Esophagus (tissue), 2 donors: ENCODE measurements around the gene LGMN. TPM values are rescaled to one million over a fixed set of nuclear protein-coding genes. Genes with fewer than 3 reads are reported as not detected.

Source experiments
- H3K27ac ChIP-seq, 2 donors: one replicate each; pipeline ENCODE4 v1.5.1; 2013; ENCODE audit warnings: low read depth in 2 of 2, mild to moderate bottlenecking in 2 of 2, inconsistent platforms in 1 of 2, low read length in 1 of 2, moderate library complexity in 1 of 2
- H3K27me3 ChIP-seq, 2 donors: one replicate each; pipeline ENCODE4 v1.6.1; 2013; ENCODE audit warnings: low read length in 2 of 2, control low read depth in 1 of 2, mild to moderate bottlenecking in 1 of 2; ENCODE audit not compliant: insufficient read depth in 2 of 2, control insufficient read depth in 1 of 2
- H3K36me3 ChIP-seq, 2 donors: one replicate each; pipeline ENCODE4 v1.6.1; 2013; ENCODE audit warnings: low read length in 1 of 2; ENCODE audit not compliant: control insufficient read depth in 2 of 2, insufficient read depth in 2 of 2
- H3K4me1 ChIP-seq, 2 donors: one replicate each; pipeline ENCODE4 v1.6.1; 2013; ENCODE audit warnings: low read length in 1 of 2; ENCODE audit not compliant: control insufficient read depth in 2 of 2, insufficient read depth in 2 of 2
- H3K4me3 ChIP-seq, 2 donors: one replicate each; pipeline ENCODE4 v1.5.1; 2013; ENCODE audit warnings: low read length in 2 of 2, mild to moderate bottlenecking in 2 of 2, low read depth in 1 of 2, moderate library complexity in 1 of 2
- H3K9me3 ChIP-seq, 2 donors: one replicate each; pipeline ENCODE4 v1.6.1; 2013; ENCODE audit warnings: mild to moderate bottlenecking in 2 of 2, low read depth in 1 of 2, low read length in 1 of 2, moderate library complexity in 1 of 2; ENCODE audit not compliant: control insufficient read depth in 2 of 2, insufficient read depth in 1 of 2
- WGBS, 2 donors: extraction: QIAGEN DNeasy Blood & Tissue Kit; methylation state at CpG; one replicate each; pipeline ENCODE4 v1.1.7; 2013; 5-methylcytosine and 5-hydroxymethylcytosine counted together
- polyA plus RNA-seq, 2 donors: library from polyadenylated mRNA; stranded (reverse); fragments of 200-250 nt; gene quantifications; one replicate each; pipeline ENCODE4 v1.2.3, GENCODE V29; 2013
- donor health status: healthy with polysubstance abuse.
- donor health status: Bipolar disorder and iron deficiency.

Gene LGMN
- polyA plus RNA-seq: 10 to 100 TPM; 39.0 to 49.9 TPM

DNA sequence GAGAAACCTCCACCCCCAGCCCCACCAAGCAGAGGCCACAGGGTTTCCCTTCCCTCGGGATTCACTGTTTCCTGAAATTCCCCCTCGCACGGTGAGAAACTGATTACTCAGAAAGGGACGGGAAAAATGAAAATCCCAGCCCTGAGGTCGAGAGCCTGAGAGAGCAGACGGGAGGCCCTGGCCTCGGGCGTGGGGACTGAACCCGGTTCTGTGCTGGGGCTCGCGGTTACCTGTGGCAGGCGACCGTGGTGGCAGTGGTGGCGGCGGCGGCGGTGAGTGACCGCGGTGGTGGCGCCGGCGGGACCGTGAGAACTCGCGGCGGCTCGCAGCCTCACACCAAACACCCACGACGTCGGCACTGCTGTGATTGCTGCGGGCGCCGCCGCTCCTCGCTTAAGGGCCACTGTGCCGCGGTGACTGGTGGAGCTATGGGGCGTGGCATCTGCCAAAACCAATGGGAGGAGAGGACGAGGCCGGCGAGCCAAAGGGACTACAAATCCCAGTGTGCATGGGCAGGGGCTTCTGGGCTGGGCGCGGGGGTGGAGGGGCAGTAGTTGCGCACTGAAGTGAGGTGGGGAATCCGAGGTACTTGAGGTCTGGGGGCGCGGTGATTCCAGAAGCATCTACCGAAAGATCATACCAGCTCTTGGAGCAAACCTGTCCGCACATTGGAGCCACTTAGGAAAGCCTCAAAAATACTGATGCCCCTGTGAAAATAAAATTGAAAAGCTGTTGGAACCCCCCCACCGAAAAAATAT lies at the start of gene LGMN:
Gene LGMN (minus strand): TSS at position 369 of the 758 bp plus-strand sequence. CDS start 15,841 bp downstream, outside the sequence.
- Histone ChIP-seq H3K4me1 (peaks cover 0 to 2% of the 10 kb centered on the region in 2 donors), H3K27me3 (no peaks in the 10 kb centered on the region), H3K27ac (peak within 1 kb of the TSS; percentile 50 to 87), H3K9me3 (peaks cover 0 to 3% of the 10 kb centered on the region in 2 donors), H3K36me3 (no peaks in the 10 kb centered on the region), H3K4me3 (peak within 1 kb of the TSS; percentile 62 to 86)
- 2% methylated on average over 50 of the region's 50 CpGs for WGBS, 2 donors

DNA sequence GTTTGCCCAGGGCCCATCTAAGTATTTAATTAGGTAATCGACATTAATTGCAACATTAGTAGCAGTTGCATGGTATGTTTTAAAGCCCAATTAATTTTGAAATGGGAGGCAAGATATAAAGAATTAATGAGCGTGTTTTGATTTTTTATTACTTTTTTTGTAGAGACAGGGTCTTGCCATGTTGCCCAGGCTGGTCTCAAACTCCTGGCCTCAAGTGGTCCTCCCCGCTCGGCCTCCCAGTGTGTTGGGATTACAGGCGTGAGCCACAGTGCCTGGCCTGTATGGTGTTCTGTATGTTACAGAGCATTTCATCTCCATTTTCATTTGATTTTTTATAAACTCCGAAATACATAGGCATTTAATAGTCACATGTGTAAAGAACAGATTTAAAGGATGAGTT lies 46.5 kb upstream of the LGMN start:
- H3K4me1 ChIP-seq: no peaks in the 10 kb centered on the region
- H3K27me3 ChIP-seq: no peaks in the 10 kb centered on the region
- H3K27ac ChIP-seq: no peak overlapping the region
- peak overlapping the region; percentile 88 to 94 for H3K4me3 ChIP-seq
- peaks cover 0 to 2% of the 10 kb centered on the region in 2 donors for H3K9me3 ChIP-seq
- peaks cover 3 to 4% of the 10 kb centered on the region in 2 donors for H3K36me3 ChIP-seq
- WGBS, 2 donors: 56 to 57% methylated on average over 6 of the region's 6 CpGs

DNA sequence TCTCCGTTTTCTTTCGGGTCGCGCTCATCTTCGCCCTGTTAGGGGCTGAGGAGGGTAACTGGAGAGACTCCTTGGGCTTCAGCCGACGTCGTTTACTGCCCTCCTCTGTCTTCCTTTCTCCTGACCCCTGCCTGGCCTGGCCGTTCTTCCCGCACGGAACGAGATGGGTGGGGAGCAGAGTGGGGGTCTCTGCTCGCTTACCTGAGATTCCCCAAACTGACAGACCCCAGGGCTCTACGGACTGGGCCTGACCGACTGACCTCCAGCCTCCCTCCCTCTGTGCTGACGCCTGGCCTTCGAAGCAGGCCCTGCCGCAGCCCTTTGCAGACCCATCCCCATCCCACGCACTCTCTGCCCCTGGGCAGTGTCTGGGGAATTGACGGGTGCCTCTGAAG lies 46.1 kb upstream of the LGMN start:
- H3K4me3 ChIP-seq: peak overlapping the region; percentile 88 to 94
- no peaks in the 10 kb centered on the region for H3K27me3 ChIP-seq
- no peaks in the 10 kb centered on the region for H3K4me1 ChIP-seq
- H3K27ac ChIP-seq: peak overlapping the region; percentile 86 to 93
- H3K36me3 ChIP-seq: peaks cover 3 to 4% of the 10 kb centered on the region in 2 donors
- 0% methylated on average over 20 of the region's 20 CpGs for WGBS, 2 donors
- peaks cover 0 to 2% of the 10 kb centered on the region in 2 donors for H3K9me3 ChIP-seq

DNA sequence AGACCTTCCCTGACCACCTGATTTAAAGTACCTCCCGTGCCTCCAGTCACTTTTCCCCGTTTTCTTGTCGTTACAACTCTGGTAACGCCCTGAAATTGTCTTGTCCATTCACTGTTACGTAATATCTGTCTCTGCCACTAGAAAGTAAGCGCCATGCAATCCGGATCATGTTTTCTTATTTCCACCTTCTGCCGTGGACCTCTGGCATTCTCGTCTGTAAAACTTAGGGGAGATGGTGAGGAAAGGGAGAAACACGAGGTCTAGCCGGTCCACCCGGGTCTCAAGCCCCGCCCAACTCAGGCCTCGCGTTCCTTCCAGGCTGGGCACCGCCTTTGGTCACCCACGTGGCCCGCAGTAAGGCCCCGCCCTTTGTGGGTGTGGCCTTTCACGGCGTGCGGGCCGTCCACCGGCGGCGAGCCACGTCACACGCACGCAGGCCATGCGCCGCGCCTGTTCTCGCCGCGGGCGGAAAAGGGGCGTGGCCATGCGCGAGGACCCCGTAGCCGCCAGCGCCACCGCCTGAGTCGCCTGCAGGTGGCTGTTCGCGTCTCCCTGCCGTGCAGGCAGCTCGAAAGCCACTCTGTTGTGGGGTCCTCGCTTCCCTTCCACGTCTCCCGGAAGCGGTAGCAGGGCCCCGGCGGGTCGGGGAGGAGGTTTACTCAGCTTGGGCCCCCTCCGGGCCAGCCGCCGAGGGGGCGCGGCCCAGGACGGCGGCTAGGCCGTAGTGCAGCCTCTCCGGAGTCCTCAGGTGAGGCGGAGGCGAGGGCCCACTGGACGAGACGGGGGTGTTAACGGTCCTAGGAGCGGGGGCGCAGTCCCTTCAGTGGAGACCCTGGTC lies 45.5 kb upstream of the LGMN start, which contains the start of gene GOLGA5:
Gene GOLGA5 (plus strand): TSS at position 597 of the 838 bp plus-strand sequence. CDS start 3,133 bp downstream, outside the sequence.
- Histone ChIP-seq H3K9me3 (peaks cover 0 to 2% of the 10 kb centered on the region in 2 donors), H3K27ac (peak within 1 kb of the TSS; percentile 86 to 93), H3K4me3 (peak within 1 kb of the TSS; percentile 88 to 94), H3K27me3 (no peaks in the 10 kb centered on the region), H3K4me1 (no peaks in the 10 kb centered on the region), H3K36me3 (peaks cover 3 to 4% of the 10 kb centered on the region in 2 donors)
- WGBS, 2 donors: 1% methylated on average over 61 to 71 of the region's 71 CpGs

DNA sequence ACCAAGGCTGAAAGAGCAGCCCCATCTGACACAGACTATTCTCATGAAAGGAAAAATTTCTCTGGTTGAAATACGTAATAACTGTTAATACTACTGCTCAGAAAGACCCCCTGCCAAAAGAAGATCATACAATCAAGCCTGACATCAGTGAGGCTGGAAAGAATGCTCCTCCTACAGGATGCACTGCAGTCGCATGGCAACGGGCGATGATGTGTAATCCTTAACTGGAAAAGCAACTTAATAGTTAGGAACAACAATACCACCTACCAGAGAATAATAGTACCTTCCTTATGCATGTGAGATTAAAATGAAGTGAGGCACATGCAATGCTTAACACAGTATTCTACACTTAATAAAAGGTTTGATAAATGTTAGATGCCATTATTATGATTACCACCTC lies 44.5 kb upstream of the LGMN start:
- Histone ChIP-seq H3K27ac (no peak overlapping the region), H3K27me3 (no peaks in the 10 kb centered on the region)
- WGBS, 2 donors: 61 to 65% methylated on average over 4 of the region's 4 CpGs

DNA sequence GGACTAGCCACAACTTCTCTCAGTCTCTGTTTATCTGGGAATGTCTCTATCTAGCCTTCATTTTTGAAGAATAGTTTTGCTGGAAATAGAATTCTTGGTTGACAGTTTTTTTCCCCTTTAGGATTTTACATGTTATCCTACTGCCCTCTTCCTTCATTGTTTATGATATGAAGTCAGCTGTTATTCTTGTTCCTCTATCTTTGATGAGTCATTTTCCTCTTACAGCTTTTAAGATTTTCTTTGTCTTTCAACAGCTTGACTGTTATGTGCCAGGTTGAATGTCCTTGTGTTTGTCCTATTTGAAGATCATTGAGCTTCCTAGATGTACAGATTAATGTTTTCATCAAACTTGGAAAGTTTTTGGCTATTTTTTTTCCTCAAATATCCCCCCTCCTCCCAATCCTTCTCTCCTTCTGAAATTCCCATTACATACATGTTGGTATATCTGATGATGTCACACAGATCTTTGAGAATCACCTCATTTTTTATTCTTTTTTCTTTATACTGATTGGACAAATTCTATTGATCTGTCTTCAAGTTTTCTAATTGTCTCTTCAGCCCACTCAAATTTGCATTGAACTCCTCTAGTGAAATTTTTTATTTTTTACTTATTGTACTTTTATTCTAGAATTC lies 41.1 kb upstream of the LGMN start:
- no peaks in the 10 kb centered on the region for H3K27me3 ChIP-seq
- H3K36me3 ChIP-seq: no peaks in the 10 kb centered on the region
- peaks cover 0 to 2% of the 10 kb centered on the region in 2 donors for H3K9me3 ChIP-seq
- H3K4me3 ChIP-seq: no peak overlapping the region
- H3K27ac ChIP-seq: no peak overlapping the region
- H3K4me1 ChIP-seq: no peaks in the 10 kb centered on the region

More for the DNA sequence above, 44.5 kb upstream of the LGMN start:
- no peak overlapping the region for H3K4me3 ChIP-seq
- H3K36me3 ChIP-seq: peaks cover 3 to 4% of the 10 kb centered on the region in 2 donors
- no peaks in the 10 kb centered on the region for H3K4me1 ChIP-seq
- H3K9me3 ChIP-seq: peaks cover 0 to 2% of the 10 kb centered on the region in 2 donors

DNA sequence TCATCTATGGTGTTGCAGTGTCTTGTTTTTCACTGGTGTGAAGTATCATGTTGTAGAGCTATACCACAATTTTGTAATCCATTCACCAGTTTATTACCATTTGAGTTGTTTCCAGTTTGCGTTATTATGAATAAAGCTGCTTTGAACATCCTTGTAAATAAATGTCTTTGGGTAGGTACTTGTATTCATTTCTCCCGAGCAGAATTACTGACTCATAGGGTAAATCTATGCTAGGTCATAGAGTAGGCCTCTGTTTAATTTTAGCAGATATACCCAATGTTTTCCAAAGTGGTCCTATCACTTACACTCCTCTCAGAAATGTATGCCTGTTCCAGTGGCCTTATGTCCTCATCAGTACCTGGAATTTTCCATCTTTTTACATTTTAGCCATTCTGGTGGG lies 39.1 kb upstream of the LGMN start:
- WGBS, 2 donors: 89% methylated on average over 2 of the region's 2 CpGs
- Histone ChIP-seq H3K4me1 (no peaks in the 10 kb centered on the region), H3K4me3 (no peak overlapping the region), H3K36me3 (no peaks in the 10 kb centered on the region), H3K27ac (no peak overlapping the region), H3K27me3 (no peaks in the 10 kb centered on the region), H3K9me3 (peaks cover 0 to 2% of the 10 kb centered on the region in 2 donors)

DNA sequence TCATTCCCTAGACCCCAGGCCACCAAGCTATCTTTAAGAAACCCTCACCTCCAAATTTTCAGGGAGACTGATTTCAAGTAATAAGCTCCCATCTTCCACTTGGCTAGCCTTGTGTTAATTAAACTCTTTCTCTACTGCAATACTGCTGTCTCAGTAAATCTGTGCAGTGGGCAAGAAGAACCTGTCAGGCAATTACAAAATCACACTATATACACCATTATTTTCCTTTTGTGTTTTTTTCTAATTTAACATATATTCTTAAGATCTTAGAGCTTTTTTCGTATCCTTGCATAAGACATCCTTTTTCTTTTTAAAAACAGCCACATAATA lies 38.0 kb upstream of the LGMN start:
- WGBS, 2 donors: 89 to 95% methylated on average over 1 of the region's 1 CpG

DNA sequence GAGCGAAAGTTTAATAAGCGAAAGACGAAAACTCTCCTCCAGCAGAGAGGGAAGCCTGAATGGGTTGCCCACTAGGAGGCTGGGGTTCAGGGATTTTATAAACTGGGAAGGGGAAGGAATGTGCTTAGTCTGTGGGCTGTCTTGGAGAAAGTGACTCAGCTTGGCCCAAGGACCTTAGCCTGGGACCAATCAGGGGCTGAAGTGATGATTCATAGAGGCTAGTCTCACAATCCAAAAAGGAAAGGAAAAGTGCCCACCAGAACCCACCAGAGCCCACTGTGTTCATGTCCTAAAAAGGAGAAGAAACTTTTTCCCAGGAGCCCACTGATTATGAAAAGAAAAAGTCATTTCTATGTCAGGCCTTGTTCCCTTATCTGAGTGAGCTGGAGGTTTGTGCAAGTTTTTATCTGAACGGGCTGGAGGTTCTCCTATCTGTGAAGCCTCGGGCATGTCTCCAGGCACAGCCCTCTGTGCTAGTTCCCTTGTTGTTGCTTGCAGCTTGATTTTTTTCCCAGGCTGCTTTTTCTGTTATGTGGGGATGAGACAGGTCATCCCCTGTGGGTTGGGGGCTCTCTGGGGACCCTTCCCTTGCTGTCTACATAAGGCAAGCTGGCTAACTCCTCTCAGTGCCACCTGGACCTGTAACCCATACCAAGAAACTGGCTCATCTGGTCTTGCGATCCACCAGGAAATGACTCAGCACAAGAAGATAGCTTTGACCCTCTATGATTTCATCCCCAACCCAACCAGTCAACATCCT lies 37.4 kb upstream of the LGMN start:
- no peaks in the 10 kb centered on the region for H3K27me3 ChIP-seq
- no peaks in the 10 kb centered on the region for H3K9me3 ChIP-seq
- no peaks in the 10 kb centered on the region for H3K36me3 ChIP-seq
- WGBS, 2 donors: 55 to 57% methylated on average over 6 of the region's 6 CpGs
- H3K27ac ChIP-seq: peak overlapping the region in 1 of 2 donors; percentile 33
- H3K4me3 ChIP-seq: no peak overlapping the region
- no peaks in the 10 kb centered on the region for H3K4me1 ChIP-seq

More for the DNA sequence above, 38.0 kb upstream of the LGMN start:
- Histone ChIP-seq H3K9me3 (peaks cover 0 to 2% of the 10 kb centered on the region in 2 donors), H3K4me3 (no peak overlapping the region), H3K27me3 (no peaks in the 10 kb centered on the region), H3K4me1 (no peaks in the 10 kb centered on the region), H3K27ac (no peak overlapping the region), H3K36me3 (no peaks in the 10 kb centered on the region)
